Measurements from ENCODE around the gene AGFG1.
A peak's percentile ranks its signal among the peaks of the same experiment; 100 is the strongest.

The AGFG1 gene

GRCh38 chr2:227471924-227472264 lies at the start of gene AGFG1:
Gene AGFG1, plus strand, starts transcription at chr2:227472156. Its CDS starts 266 bp downstream, at chr2:227472422.
- peak; percentile 72 for DNase-seq (ENCODE audit: low read depth, low spot score)

- DNase-seq (ENCODE audit: low read depth, low spot score) = no peak
These were observed 48.1 kb upstream of the AGFG1 start for GRCh38 chr2:227423656-227424499.

DNA sequence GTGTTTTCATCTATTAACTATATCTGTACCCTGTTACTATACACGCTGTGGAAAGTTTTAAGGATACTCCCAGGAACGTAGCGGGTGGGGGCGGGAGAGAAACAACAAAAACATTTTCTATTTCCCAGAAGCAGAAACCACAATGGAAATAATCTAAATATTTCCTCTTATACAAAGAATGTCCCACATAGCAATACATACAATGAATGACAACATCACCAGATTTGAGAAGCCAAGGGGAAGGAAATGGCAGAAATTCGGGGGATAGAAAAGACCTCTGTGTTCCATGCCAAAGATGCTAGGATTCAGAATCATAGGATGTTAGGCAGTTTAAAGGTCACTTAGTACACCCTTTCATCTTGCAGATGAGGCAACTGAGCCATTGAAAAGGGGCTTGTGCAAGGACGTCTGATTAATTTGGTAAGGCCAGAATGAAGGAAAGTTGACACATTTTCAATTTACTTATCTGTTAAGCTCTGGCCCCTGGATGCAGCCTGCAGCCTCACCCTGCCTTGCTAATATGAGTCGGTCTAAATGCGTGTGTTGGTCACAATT lies 43.1 kb upstream of the AGFG1 start:
- no peak for DNase-seq (ENCODE audit: low read depth, low spot score)

DNA sequence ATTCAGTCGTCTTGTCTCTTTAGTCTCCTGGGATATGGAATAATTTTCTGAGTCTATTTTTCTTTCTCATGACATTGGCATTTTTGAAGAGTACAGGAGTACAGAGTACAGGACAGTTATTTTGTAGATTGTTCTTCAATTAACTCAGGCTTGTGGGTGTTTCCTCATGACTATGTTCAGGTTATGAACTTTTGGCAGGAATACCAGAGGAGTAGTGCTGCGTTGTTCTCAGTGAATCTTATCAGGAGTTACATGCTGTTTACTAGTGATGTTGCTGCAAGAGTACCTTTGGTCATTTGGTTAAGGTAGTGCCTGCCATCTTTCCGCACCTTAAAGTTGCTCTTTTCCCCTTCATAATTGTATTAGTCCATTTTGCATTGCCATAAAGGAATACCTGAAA lies 41.3 kb upstream of the AGFG1 start:
- DNase-seq (ENCODE audit: low read depth, low spot score) = no peak

GRCh38 chr2:227433171-227433570 lies 38.8 kb upstream of the AGFG1 start:
- DNase-seq (ENCODE audit: low read depth, low spot score) = no peak

DNA sequence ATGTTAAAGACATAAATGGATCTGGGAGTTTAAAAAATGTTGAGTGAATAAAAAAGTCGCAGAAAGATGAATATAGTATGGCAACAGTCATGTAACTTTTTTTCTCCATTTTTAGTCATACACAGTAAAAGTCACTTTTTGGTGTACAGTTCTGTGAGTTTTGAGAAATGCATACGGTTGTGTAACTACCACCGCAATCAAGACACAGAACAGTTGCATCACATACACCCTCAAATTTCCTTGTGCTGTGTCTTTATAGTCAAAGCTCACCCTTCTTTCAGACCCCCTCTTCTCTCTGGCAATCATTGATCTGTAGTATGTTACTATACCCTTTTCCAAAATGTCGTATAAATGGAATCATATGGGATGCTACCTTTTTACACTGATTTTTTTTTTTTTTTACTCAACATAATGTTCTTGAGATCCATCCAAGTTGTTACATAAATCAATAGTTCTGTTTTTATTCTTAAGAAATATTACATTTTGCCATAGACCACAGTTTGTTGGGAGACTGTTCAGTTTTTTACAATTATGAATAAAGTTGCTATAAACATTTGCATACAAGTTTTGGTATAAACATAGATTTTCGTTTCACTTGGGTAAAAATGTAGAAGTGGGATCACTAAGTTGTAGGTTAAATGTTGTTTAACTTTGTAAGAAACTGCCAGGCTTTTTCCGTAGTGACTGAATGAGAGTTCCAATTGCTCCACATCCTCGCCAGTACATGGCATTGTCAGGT lies 35.4 kb upstream of the AGFG1 start:
- DNase-seq (ENCODE audit: low read depth, low spot score) = no peak

GRCh38 chr2:227439214-227439613 lies 32.7 kb upstream of the AGFG1 start:
- DNase-seq (ENCODE audit: low read depth, low spot score) = no peak

GRCh38 chr2:227442639-227443038 lies 29.3 kb upstream of the AGFG1 start:
- no peak for DNase-seq (ENCODE audit: low read depth, low spot score)

DNA sequence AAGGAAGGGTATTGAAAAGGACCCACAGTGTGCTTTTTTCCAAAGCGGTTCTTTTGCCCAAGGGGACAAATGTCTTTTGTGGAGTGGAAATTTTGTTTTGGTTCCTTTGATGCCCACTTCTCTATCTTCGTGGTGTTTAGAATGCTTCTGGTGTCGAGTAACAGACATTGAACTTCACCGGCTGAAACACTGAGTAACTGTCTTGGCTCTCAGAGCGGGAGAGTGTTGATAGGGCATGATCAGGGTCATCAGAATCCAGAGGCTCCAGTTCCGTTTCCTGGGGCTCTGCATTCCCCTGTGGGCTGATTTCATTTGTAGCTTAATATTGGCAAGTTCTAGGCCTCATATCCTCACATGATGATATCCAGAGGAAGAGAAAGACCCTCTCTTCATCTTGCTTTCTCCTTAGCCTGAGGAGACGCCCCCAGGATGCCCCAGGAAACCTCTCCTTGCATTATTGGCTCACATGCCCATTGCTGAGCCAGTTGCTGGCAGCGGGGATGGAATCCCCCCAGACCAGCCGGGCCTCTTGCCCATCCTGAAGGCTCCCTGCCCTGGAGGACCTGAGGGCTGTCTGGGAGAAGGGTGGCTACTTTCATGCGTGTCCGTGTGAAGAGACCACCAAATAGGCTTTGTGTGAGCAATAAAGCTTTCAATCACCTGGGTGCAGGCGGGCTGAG lies 27.9 kb upstream of the AGFG1 start:
- DNase-seq (ENCODE audit: low read depth, low spot score) = no peak

GRCh38 chr2:227447606-227448005 lies 24.4 kb upstream of the AGFG1 start:
- DNase-seq (ENCODE audit: low read depth, low spot score) = no peak

- DNase-seq (ENCODE audit: low read depth, low spot score) = no peak
These were observed 21.6 kb upstream of the AGFG1 start for GRCh38 chr2:227450311-227450841.

- no peak for DNase-seq (ENCODE audit: low read depth, low spot score)
These were observed 20.9 kb upstream of the AGFG1 start for GRCh38 chr2:227450926-227451654.

- no peak for DNase-seq (ENCODE audit: low read depth, low spot score)
These were observed 20.3 kb upstream of the AGFG1 start for GRCh38 chr2:227451655-227451992.

GRCh38 chr2:227453810-227454209 lies 18.1 kb upstream of the AGFG1 start:
- no peak for DNase-seq (ENCODE audit: low read depth, low spot score)

GRCh38 chr2:227454323-227454860 lies 17.6 kb upstream of the AGFG1 start:
- DNase-seq (ENCODE audit: low read depth, low spot score) = no peak

- no peak for DNase-seq (ENCODE audit: low read depth, low spot score)
These were observed 16.8 kb upstream of the AGFG1 start for GRCh38 chr2:227455200-227455599.

DNA sequence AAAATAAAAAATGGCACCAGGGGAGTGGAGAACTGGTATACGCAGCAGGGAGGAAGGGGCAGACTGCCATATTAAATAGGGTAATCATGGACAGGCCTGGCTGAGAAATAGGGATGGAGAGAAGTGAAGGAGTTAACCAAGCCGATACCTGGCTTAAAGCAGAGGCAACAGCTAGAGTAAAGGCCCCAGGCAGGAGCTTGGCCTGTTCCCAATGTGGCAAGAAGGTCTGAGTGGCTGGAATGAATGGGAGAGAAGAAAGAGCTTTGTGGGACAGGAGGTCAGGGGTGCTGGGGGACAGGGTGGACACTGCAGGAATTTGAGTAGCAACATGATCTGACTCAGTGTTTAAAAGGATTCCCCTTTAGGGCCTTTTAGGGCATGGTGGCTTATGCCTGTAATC lies 15.9 kb upstream of the AGFG1 start:
- no peak for DNase-seq (ENCODE audit: low read depth, low spot score)

- DNase-seq (ENCODE audit: low read depth, low spot score) = no peak
These were observed 15.2 kb upstream of the AGFG1 start for GRCh38 chr2:227456772-227457171.

DNA sequence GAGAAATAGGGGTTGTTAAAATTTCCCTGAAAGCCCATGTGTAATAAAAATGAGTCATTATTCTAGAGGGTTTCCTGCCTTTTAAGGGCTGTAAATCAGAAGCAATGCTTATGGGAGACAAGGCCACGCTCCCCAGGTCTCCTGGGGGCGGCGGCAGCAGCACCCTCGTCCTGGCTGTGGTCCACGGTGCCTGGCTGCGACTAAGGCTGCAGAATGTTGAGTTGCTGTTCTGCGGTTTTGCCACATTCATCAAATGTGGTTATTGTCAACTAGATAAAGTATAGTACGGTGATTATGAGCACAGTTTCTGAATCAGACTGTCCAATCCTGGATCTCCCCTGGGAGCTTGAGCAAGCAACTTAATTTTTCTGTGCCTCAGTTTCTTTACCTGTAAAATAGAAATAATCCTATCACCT lies 11.9 kb upstream of the AGFG1 start:
- DNase-seq (ENCODE audit: low read depth, low spot score) = peak; percentile 26

DNA sequence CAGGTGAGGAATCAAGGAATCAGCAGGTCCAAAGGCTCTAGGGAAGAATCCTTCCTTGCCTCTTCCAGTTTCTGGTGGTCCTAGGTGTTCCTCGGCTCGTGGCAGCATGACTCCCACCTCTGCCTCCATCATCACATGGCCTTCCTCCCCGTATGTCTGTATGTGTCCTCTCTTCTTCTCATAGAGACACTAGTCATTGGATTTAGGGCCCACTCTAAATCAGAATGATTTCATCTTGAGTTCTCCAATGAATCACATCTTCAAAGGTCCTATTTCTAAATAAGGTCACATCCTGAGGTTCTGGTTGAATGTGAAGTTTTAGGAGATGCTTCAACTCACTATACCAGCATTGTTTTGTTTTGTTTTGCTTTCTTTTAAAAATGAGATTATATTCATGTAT lies 11.1 kb upstream of the AGFG1 start:
- DNase-seq (ENCODE audit: low read depth, low spot score) = no peak

- DNase-seq (ENCODE audit: low read depth, low spot score) = no peak
These were observed 10.0 kb upstream of the AGFG1 start for GRCh38 chr2:227461811-227462461.
